CD1c-positive myeloid dendritic cell (primary cell): ENCODE measurements around the gene SPPL2C.

Experiments
- DNase-seq: peaks from one replicate; pipeline ENCODE4 v3.0.0-alpha.2; 2016; ENCODE audit errors: extremely low spot score

SPPL2C gene, protein sequence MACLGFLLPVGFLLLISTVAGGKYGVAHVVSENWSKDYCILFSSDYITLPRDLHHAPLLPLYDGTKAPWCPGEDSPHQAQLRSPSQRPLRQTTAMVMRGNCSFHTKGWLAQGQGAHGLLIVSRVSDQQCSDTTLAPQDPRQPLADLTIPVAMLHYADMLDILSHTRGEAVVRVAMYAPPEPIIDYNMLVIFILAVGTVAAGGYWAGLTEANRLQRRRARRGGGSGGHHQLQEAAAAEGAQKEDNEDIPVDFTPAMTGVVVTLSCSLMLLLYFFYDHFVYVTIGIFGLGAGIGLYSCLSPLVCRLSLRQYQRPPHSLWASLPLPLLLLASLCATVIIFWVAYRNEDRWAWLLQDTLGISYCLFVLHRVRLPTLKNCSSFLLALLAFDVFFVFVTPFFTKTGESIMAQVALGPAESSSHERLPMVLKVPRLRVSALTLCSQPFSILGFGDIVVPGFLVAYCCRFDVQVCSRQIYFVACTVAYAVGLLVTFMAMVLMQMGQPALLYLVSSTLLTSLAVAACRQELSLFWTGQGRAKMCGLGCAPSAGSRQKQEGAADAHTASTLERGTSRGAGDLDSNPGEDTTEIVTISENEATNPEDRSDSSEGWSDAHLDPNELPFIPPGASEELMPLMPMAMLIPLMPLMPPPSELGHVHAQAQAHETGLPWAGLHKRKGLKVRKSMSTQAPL

DNA sequence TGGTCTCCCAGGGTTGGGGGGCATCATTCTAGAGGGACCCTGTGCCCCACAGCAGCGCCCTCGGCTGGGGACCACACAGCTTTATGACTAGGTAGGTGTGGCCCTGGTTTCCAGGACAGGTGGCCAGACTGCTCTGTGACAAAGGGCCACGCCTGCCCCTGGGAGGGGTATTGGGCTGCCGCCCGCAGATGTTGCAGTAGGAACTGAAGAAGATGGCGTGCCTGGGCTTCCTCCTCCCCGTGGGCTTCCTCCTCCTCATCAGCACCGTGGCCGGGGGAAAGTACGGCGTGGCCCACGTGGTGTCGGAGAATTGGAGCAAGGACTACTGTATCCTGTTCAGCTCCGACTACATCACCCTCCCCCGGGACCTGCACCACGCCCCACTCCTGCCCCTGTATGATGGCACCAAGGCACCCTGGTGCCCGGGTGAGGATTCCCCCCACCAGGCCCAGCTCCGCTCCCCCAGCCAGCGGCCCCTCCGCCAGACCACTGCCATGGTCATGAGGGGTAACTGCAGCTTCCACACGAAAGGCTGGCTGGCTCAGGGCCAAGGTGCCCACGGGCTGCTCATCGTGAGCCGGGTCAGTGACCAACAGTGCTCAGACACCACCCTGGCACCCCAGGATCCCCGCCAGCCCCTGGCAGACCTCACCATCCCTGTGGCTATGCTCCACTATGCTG, at the start of gene SPPL2C:
TSS of gene SPPL2C (plus strand) at position 187 of the 681 bp plus-strand sequence. CDS start at position 213, 26 bp downstream.
- no peak for DNase-seq

DNA sequence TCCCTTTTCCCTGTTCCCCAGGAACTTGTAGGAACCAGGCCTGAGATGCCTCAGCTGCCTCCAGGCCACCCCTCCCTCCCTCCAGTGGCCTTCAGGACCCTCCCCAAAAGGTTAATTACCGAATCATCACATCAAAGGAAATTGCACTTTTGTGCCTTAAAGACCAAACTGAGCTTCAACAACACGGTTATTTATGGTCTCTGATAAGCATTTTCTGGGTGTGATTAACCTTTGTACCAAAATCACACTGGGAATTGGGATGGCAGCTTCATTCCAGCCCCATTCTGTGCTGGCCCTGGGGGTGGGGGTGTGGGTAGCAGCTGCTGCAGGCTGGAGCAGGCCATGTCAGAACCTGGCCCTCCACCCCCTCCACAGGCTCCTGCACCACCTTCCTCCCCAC, 43.9 kb upstream of the SPPL2C start:
- DNase-seq, result no peak

DNA sequence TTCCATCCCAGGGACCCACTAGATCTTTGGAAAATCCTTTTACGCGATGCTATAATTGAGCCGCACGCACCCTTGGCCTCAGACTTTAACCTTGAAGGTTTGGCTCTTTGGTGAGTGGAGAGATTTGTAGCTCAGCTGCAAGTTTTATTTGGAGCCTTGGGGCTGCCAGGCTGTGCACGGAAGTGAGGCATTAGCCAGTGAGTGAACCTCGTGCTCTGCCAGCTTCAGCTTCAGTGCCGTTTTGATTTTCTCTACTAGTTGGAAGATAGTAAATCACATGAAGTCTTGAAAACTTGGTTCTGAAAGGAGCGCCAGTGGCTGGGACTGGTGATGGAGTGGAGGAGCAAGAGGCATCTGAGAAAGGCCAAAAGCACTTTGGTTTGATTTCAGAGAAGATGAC, 43.3 kb upstream of the SPPL2C start:
- DNase-seq, result no peak

DNA sequence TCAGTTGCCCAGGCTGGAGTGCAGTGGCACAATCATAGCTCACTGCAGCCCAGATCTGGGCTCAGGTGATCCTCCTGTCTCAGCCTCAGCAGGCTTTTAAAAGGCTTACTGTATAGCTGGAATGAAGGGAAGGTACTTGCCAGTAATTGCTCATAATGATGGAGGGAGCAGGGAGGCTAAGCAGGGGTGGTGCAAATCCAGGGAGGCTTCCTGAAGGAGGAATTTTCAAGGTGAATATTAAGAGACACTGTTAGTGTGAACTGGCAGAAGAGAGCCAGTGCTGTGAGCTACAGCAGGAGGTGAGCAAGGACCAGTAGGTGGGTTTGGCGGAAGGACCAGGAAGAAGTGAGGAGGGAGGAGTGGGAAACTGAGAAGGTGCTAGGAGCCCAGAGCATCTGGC, 35.8 kb upstream of the SPPL2C start:
- no peak for DNase-seq

DNA sequence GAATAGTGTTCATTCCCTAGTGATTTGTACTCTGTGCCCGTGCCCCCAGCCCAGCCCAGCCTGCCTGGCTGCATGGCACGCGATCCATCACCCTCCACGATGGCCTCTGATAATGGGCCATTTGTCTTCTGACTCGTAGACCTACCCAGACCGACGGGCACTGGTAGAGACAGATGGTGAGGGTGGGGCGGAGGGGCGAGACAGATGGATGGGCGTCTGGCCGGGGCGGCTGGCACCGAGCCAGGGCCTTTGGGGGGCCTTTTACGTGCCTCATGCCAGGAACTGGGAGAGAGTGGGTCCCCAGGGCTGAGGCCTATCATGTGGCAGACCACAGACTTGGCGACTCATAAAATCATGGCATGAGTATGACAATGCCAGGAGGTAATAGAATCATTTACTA, 35.2 kb upstream of the SPPL2C start:
- no peak for DNase-seq

DNA sequence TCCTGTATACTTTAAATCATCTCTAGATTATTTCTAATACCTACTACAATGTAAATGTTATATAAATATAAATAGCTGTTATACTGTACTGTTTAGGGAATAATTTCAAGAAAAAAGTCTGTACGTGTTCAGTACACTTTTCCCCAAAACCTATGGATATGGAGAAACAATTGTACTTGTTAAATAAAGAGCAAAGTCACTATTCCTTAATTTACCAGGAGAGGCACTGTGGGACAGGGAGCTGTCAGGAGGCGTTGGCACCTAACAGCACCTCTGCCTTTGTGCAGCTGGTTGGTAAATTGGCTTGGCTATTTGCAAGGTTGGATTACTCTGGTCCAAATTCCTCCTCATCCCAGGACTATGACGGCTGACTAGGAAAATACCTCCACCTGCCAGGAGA, 32.6 kb upstream of the SPPL2C start:
- DNase-seq, result no peak

DNA sequence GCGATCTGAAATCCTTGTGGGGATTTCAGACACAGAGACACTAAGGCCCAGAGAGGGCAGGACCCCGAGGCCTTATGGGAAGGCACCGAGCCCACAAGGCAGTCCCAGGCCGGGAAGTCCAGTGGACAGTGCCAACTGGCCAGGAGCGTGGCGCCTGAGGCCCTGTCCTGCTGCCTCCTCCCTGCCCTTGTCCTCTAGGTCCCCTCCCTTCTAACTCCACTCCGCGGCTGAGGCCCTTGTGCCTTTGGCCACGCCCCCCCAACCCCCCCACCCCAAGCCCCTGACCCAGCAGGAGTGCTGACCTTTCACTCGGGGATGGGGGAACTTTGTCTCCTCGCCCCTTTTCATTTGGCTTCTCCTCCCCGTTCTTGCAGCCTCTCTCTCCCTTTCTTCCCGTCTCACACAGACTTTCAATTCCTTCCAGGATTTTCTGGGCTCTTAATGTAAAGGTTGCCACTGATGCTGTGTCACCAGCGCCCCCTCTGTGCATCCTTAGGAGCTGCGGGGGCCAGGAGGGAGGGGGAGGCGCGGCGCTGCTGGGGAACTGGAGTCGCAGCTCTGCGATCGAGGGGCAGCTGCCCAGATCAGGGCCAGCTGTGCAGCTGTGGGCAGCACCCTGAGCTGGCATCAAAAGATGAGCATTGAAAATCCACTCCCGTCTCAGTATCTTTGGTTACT, 31.5 kb upstream of the SPPL2C start:
- DNase-seq, result no peak

DNA sequence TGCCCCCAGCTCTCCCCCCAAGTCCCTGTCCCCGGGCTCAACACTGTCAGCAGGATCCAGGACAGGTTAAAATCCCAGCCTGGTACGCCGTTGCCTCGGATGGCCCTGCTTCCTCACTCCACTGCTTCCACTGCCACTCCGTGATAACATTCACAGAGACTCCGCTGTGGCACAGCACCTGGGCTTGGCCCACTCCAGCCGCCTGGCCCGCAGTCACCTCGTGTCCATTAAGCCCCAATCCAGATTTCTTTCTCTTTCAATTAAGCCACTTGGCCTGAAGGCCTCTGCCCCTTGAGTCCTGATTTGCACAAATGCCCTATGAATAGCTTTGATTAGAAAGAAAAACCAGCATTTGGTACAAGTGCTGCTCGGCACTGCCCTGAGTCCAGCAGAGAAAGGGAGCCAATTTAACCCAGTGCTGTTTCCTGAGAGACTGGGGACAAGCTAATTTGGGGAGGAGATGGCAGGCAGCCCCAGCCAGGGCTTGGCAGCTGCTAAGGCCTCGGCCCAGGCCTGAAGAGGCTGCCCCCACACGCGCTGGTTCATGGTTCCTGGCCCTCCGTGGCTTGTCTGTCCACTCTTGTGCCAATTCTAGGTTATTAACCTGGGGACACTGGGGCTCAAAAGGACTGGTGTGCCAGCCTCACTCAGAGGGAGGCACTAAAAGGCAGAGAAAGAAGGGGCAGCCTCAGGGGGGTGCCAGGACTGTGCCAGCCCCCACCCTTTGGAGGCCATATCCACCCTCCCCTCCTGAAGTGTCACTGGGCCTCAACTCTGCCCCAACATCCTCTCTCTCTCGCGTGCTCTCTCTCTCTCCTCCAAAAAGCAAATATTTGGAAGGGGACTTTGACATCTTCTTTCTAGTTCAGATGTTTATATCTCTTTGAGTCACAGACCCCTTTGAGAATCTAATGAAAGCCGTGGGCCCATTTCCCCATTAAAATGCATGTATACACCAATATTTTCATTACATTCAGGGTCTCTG, 29.8 kb upstream of the SPPL2C start:
- no peak for DNase-seq

DNA sequence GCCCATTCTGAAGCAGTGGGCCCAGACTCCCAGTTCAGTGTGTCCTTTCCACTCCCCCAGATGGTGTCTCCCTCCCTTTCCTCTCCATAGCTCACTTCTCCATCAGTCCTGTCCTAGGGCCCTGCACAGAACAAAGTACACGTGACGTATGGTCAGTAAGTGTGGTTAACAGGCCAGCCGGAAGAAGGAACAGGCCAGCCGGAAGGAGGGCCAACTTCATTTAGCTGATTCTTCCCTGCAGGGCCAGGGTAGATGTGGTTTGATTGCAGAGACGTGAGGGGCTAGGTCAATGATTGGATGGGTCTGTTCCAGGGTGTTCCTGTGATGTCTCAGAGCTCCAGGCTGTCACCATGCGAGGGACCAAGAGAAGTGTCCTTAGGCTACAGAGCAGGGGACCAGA, 28.9 kb upstream of the SPPL2C start:
- DNase-seq, result no peak

DNA sequence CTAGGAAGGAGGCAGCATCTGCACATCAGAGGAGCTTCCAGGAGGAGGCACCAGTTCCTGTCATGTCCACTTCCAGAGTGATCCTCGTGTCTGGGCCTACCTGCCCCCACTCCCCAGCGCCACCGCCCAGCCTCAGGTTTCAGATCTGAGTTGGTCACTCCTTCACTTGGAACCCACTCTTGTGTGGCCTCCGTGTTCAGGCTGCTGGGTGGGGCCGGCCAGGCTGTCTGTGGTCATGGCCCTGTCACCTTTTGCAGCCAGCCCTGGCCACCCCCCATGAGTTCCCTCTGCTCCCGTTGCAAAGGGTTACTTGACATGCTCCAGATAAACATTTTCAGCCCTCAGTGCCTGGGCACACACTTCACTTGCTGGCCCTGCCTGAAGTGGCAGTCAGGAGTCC, 26.6 kb upstream of the SPPL2C start:
- DNase-seq, result no peak

DNA sequence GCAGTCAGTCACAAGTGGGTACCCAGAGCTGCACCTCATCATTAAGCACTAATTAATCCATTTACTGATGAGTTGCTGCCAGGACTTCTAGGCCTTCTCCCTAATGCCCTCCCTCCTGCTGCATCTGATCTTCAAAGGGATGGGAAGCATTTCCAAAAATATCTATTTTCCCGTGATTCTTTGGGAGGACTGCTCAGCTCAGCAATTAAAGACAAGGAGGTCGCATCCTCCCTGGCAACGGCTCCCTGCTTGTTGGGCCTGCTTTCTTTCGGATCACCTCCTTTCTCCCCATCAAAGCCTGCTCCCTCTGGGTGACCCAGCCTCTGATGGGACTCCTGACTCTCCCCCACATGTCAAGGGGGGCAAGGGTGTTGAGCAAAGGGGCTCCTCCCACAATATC, 26.0 kb upstream of the SPPL2C start:
- DNase-seq, result no peak

DNA sequence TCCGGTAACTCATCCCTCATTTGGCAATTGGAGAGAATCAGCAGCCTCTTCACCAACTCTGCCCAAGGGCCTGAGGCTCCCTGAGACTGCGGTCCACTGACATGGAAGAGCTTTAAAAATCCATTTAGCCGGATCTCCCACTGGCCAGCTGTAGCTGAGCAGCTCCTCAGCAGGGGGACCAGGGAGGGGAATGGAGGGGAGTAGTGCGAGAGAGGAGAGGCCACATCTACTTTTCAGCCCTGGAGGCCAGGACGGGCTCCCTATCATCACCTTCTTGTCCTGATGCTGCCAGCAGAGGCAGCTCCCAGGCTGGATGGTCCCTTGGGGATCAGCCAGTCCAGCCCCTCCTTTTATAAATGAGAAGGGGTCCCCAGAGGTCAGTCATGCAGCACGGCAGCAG, 25.0 kb upstream of the SPPL2C start:
- DNase-seq, result no peak

DNA sequence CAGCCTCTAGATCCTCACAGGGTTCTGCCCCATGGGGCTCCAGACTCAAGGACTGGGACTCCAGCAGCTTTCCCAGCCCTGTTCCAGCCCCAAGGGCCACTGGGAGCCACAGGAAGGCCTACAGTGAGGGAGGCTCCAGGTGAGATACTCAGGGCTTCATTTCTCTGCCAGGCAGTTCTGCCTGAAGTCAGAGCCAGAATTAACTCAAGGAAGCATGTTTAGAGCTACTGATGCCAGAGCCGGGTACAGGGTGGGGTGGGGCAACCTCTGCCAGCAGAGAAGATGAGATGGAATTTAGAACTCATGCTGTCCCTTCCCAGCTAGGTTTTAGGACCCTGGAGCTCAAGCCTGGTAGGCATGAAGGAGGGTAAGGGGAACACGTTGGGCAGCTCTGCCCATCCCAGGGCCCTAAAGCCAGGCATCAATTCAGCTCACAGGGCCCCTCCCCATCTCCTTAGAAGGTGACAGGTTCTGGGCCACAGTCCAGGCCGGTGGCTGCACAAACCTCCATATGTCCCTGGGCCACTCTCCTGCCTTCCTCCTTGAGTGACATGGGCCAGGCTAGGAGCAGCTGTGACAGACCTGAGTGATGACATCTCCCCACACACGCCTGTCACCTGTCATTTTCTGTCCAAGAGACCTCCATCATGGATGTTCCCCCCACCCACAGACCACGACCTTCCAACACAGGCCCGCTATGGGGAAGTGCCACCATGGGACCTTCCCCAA, 24.5 kb upstream of the SPPL2C start:
- DNase-seq, result no peak

DNA sequence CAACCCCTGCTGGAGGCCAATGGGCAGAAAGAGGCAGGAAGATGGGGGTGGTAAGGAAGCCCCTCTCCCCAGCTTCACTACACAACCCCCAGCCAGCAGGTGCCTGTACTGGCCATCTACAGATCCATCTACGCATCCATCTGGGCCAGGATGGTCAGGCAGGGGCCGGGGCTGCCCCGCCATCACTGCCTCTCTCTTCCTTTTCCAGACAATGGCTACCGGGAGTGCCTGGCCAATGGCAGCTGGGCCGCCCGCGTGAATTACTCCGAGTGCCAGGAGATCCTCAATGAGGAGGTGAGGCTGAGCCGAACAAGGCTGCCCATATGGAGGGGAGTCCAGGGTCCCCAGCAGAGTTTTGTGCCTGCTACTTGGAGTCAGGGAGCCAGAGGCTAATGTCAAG, 23.5 kb upstream of the SPPL2C start:
- DNase-seq, result no peak

DNA sequence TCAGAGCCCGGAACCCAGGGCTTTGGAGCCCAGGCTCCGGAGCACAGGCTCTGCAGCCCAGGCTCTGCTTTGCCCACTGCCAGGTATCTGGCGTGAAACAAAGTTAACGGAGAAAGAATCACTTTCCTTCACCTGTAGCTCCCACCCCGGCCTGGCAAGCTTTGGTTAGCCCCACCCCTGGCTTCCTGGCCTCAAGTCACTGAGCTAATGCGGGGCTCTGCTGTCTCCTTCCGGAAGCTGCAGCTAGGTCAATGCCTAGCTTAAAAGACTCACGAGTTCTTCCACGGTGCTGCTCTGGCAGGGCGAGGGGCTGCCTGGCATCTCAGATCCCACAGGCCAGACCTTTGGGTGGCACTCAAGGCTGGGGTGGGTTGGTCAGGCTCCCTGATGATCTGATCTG, 21.1 kb upstream of the SPPL2C start:
- DNase-seq, result no peak

DNA sequence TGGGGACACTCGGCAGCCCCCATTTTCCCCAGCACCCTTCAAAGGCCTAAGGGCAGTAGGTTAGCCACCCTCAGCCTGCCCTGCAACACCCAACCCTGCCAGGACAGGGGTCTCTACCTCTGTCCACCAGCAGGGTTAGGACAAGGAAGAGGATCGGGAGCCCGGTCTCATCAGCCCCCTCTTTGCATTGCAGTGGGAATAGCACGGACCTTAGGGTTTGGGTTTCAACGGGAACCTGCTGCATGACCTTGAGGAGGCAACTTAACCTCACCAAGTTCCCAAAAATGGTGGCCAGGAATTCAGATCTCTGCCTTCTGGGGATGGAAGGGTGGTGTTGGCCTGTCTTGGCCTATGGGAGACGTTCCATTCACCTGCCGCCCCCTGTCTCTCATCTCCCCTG, 20.2 kb upstream of the SPPL2C start:
- DNase-seq, result no peak

DNA sequence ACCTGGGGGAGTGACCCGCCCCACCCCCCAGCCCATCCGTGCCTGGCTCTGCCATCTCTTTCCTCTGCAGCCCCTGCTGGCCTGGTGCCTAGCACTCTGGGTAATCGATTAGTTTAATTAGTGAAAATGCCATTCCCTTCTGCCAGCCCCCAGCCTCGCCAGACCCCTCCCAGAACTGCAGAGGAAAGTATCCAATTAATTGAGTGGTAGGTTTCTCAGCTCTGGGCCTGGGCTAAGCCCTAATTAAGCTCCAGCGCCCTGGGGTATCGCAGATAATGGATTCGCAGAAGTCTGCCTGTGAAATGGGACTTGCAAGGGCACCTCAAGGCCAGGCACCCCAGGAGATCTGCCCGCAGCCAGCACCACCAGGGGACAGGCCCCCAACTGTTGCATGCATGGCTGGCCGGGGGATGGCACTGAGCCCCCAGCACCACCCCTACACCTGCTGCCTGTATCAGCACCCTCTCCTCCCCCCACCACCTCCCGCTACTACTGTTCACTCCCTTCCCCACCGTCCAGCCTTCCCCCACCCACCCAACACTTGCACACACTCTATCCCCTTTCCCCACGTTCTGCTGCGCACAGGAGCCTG, 19.7 kb upstream of the SPPL2C start:
- no peak for DNase-seq

DNA sequence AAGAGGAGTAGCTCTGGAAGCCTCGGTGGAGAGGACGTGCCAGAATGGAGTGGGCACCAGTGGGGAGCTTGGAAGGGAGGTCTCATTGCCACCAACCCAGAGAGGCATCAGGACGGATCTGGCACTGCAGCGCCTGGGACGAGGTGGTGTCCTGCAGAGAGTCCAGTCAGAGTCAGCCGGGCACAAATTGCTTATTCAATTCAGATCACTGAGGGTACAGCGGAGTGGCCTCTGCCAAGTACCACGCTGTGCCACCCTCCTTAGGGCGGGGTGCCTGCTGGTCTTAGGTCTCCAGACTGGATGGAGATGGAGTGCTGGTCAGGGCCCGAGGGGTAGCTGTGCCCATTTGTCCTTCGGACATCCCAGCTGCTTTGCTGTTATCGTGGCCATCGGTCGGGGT, 18.9 kb upstream of the SPPL2C start:
- DNase-seq, result no peak

DNA sequence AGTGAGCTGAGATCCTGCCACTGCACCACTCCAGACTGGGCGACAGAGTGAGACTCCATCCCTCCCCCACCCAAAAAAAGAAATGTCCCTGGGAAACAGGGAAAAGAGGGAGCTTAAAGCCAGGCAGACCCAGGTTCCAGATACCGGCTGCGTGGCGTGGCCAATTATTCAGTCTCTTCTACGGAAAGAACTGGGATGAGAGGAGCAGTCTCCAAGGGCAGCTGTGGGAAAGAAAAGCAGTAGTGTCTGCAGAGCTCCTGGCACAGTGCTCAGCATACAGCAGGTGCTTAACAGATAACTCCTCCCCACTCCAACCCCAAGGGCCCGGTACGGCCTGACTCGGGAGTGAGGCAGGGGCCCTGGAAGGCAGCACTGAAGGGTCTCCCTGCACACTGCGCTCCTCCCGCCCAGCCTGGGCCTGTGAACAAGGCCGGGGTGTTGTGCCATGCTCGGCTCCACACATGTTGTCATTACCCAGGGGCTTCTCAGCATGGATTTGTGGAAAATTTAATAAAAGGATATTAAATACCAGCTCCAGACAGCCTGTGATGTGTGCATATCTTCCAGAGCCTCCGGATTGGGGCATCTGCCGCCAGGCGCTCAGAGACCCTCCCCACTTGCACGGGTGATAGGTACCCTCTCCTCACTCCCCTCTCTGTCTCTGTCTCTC, 17.6 kb upstream of the SPPL2C start:
- no peak for DNase-seq
